Osteoblast (primary cell): ENCODE results near the gene MBNL3. TPM values are rescaled to one million over a fixed set of nuclear protein-coding genes. Genes with fewer than 3 reads are reported as not detected.

Experiments
- DNase-seq: peaks from one replicate; pipeline ENCODE4 v3.0.0; 2011; ENCODE audit warnings: low spot score, mixed read lengths; ENCODE audit not compliant: insufficient read length; ENCODE audit errors: missing footprints
- H2AFZ ChIP-seq: 2 replicates; pipeline ENCODE4 v1.6.0; 2011; ENCODE audit warnings: mild to moderate bottlenecking, low read length
- H3K27ac ChIP-seq: 2 replicates; pipeline ENCODE4 v1.5.1; 2011; ENCODE audit warnings: mild to moderate bottlenecking, low read depth, low read length, moderate library complexity
- H3K27me3 ChIP-seq: 2 replicates; pipeline ENCODE4 v1.6.0; 2012; ENCODE audit warnings: mild to moderate bottlenecking, control low read depth, inconsistent platforms, low read length, moderate library complexity; ENCODE audit not compliant: insufficient read depth
- H3K36me3 ChIP-seq: 2 replicates; pipeline ENCODE4 v1.5.1; 2011; ENCODE audit warnings: mild to moderate bottlenecking, low read length, control low read depth, moderate library complexity; ENCODE audit not compliant: insufficient read depth
- H3K4me1 ChIP-seq: 2 replicates; pipeline ENCODE4 v1.5.1; 2011; ENCODE audit warnings: mild to moderate bottlenecking, low read length, control low read depth, moderate library complexity; ENCODE audit not compliant: insufficient read depth
- H3K4me2 ChIP-seq: 2 replicates; pipeline ENCODE4 v1.6.0; 2011; ENCODE audit warnings: mild to moderate bottlenecking, low read length; ENCODE audit not compliant: insufficient read depth
- H3K4me3 ChIP-seq: fragments of 200-600 bp; sonication (generic); 3 replicates; pipeline ENCODE4 v1.5.1; 2012; ENCODE audit warnings: mild to moderate bottlenecking, low read length, inconsistent platforms; ENCODE audit not compliant: insufficient read depth
- H3K79me2 ChIP-seq: 2 replicates; pipeline ENCODE4 v1.6.0; 2012; ENCODE audit warnings: mild to moderate bottlenecking, low read length, control low read depth, inconsistent platforms; ENCODE audit not compliant: insufficient read depth
- H3K9me3 ChIP-seq: 2 replicates; pipeline ENCODE4 v1.5.1; 2011; ENCODE audit warnings: low read depth, low read length, control low read depth
- H4K20me1 ChIP-seq: 2 replicates; pipeline ENCODE4 v1.6.0; 2012; ENCODE audit warnings: mild to moderate bottlenecking, low read length, control low read depth; ENCODE audit not compliant: insufficient read depth
- CTCF ChIP-seq: IDR thresholded peaks from 2 replicates; pipeline ENCODE4 v1.5.1; 2011; ENCODE audit warnings: mild to moderate bottlenecking, low read depth, low read length, moderate library complexity; ENCODE audit errors: extremely low read depth
- total RNA-seq: library from RNA; depleted of rRNA; stranded (reverse); fragments of >200 nt; gene quantifications from 2 replicates; pipeline ENCODE4 v1.2.3, GENCODE V29; 2012

Gene MBNL3
- total RNA-seq, 1 donor, result 1.8 TPM

GRCh38 chrX:132444936-132445335 is 43.9 kb downstream of the MBNL3 start:
- no peak for DNase-seq
- H3K27me3 ChIP-seq, result no peaks in the 10 kb centered on the region
- no peak overlapping the region for H3K27ac ChIP-seq
- no peak overlapping the region for H3K4me2 ChIP-seq
- H4K20me1 ChIP-seq, result no peaks in the 10 kb centered on the region
- H3K79me2 ChIP-seq, result no peaks in the 10 kb centered on the region
- H3K4me1 ChIP-seq, result no peaks in the 10 kb centered on the region
- H2AFZ ChIP-seq, result no peak overlapping the region
- H3K9me3 ChIP-seq, result no peaks in the 10 kb centered on the region
- no peaks in the 10 kb centered on the region for H3K36me3 ChIP-seq
- TF ChIP-seq CTCF, result no peak
- H3K4me3 ChIP-seq, result no peak overlapping the region

GRCh38 chrX:132443196-132444135 is 45.4 kb downstream of the MBNL3 start:
- Histone ChIP-seq H3K9me3 (no peaks in the 10 kb centered on the region), H3K27ac (no peak overlapping the region), H3K79me2 (no peaks in the 10 kb centered on the region), H3K27me3 (no peaks in the 10 kb centered on the region), H2AFZ (no peak overlapping the region), H3K4me2 (no peak overlapping the region), H3K4me1 (no peaks in the 10 kb centered on the region), H3K36me3 (no peaks in the 10 kb centered on the region), H3K4me3 (no peak overlapping the region), H4K20me1 (no peaks in the 10 kb centered on the region)
- no peak for TF ChIP-seq CTCF
- DNase-seq, result no peak

- Histone ChIP-seq H3K4me2 (no peak overlapping the region), H3K4me1 (no peaks in the 10 kb centered on the region), H3K36me3 (no peaks in the 10 kb centered on the region), H3K4me3 (no peak overlapping the region), H3K79me2 (no peaks in the 10 kb centered on the region), H3K9me3 (no peaks in the 10 kb centered on the region), H3K27me3 (no peaks in the 10 kb centered on the region), H4K20me1 (no peaks in the 10 kb centered on the region), H2AFZ (no peak overlapping the region), H3K27ac (no peak overlapping the region)
- no peak for TF ChIP-seq CTCF
- no peak for DNase-seq
Measured at GRCh38 chrX:132442691-132443090, 46.1 kb downstream of the MBNL3 start.

- H3K79me2 ChIP-seq, result no peaks in the 10 kb centered on the region
- no peak for TF ChIP-seq CTCF
- no peak for DNase-seq
Measured at GRCh38 chrX:132435222-132435621, 53.6 kb downstream of the MBNL3 start.

More at GRCh38 chrX:132435222-132435621, 53.6 kb downstream of the MBNL3 start:
- Histone ChIP-seq H3K4me3 (no peak overlapping the region), H3K4me1 (no peaks in the 10 kb centered on the region), H3K27ac (no peak overlapping the region), H2AFZ (no peak overlapping the region), H3K4me2 (no peak overlapping the region), H4K20me1 (no peaks in the 10 kb centered on the region), H3K36me3 (no peaks in the 10 kb centered on the region), H3K27me3 (no peaks in the 10 kb centered on the region), H3K9me3 (no peaks in the 10 kb centered on the region)
